ENCODE measurements around the gene ASXL1. TPM values are rescaled to one million over a fixed set of nuclear protein-coding genes. Genes with fewer than 3 reads are reported as not detected.
A peak's percentile ranks its signal among the peaks of the same experiment; 100 is the strongest.

The ASXL1 gene
- total and polyA plus RNA-seq, 10 of the 15 experiments (the other 5 are each of a cell fraction or from before 2014, with no cell fraction given): 11.0 to 87.6 (median 56.8) TPM

GRCh38 chr20:32357869-32358631 is at the start of gene ASXL1 (continued):
- TF ChIP-seq DPF2 (IDR thresholded peaks at IDR 0.05) (peak; percentile 80; the same call in 1 of the 2 replicates), NR2F1 (conservative IDR thresholded peaks at IDR 0.05) (peak; percentile 99), POLR2A (IDR thresholded peaks at IDR 0.05; ENCODE audit: low read depth, low read length) (peak; percentile 79), ZZZ3 (IDR thresholded peaks at IDR 0.05; ENCODE audit: control insufficient read depth, insufficient read length, low read depth) (no peak), BRCA1 (IDR thresholded peaks at IDR 0.05; ENCODE audit: low read depth, low read length) (peak; percentile 98), SMARCA5 (IDR thresholded peaks at IDR 0.05) (peak; percentile 48; the same call in 1 of the 2 replicates), ESRRA (IDR thresholded peaks at IDR 0.05; ENCODE audit: low read length) (peak; percentile 57; the same call in 1 of the 2 replicates), MEF2B (IDR thresholded peaks at IDR 0.05; ENCODE audit: partially characterized antibody, poor library complexity, severe bottlenecking) (peak; percentile 73), ZBTB11 (CRISPR knock-in tag; IDR thresholded peaks at IDR 0.05) (no peak), TCF3 (IDR thresholded peaks at IDR 0.05; ENCODE audit: borderline replicate concordance, insufficient read depth, low read depth, low read length) (no peak; the same call in none of the 2 replicates), PAX8 (IDR thresholded peaks at IDR 0.05) (no peak), LARP7 (IDR thresholded peaks at IDR 0.05) (peak; percentile 41; the same call in 1 of the 2 replicates), SIX5 (IDR thresholded peaks at IDR 0.05; ENCODE audit: low read depth, low read length, severe bottlenecking) (peak; percentile 93), RUNX3 (IDR thresholded peaks at IDR 0.05; ENCODE audit: low read length) (peak; percentile 20; the same call in 1 of the 2 replicates), FOXK2 (IDR thresholded peaks at IDR 0.05) (no peak), KDM1A (IDR thresholded peaks at IDR 0.05; ENCODE audit: borderline replicate concordance) (no peak), ZNF24 (IDR thresholded peaks at IDR 0.05) (no peak), CBFB (IDR thresholded peaks at IDR 0.05; ENCODE audit: low read depth) (peak; percentile 99), ZNF207 (IDR thresholded peaks at IDR 0.05; ENCODE audit: borderline replicate concordance) (peak; percentile 57; the same call in 1 of the 2 replicates)
- TF ChIP-seq, protein P1, sequence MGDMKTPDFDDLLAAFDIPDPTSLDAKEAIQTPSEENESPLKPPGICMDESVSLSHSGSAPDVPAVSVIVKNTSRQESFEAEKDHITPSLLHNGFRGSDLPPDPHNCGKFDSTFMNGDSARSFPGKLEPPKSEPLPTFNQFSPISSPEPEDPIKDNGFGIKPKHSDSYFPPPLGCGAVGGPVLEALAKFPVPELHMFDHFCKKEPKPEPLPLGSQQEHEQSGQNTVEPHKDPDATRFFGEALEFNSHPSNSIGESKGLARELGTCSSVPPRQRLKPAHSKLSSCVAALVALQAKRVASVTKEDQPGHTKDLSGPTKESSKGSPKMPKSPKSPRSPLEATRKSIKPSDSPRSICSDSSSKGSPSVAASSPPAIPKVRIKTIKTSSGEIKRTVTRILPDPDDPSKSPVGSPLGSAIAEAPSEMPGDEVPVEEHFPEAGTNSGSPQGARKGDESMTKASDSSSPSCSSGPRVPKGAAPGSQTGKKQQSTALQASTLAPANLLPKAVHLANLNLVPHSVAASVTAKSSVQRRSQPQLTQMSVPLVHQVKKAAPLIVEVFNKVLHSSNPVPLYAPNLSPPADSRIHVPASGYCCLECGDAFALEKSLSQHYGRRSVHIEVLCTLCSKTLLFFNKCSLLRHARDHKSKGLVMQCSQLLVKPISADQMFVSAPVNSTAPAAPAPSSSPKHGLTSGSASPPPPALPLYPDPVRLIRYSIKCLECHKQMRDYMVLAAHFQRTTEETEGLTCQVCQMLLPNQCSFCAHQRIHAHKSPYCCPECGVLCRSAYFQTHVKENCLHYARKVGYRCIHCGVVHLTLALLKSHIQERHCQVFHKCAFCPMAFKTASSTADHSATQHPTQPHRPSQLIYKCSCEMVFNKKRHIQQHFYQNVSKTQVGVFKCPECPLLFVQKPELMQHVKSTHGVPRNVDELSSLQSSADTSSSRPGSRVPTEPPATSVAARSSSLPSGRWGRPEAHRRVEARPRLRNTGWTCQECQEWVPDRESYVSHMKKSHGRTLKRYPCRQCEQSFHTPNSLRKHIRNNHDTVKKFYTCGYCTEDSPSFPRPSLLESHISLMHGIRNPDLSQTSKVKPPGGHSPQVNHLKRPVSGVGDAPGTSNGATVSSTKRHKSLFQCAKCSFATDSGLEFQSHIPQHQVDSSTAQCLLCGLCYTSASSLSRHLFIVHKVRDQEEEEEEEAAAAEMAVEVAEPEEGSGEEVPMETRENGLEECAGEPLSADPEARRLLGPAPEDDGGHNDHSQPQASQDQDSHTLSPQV (IDR thresholded peaks at IDR 0.05): no peak
- TF ChIP-seq, protein P2, sequence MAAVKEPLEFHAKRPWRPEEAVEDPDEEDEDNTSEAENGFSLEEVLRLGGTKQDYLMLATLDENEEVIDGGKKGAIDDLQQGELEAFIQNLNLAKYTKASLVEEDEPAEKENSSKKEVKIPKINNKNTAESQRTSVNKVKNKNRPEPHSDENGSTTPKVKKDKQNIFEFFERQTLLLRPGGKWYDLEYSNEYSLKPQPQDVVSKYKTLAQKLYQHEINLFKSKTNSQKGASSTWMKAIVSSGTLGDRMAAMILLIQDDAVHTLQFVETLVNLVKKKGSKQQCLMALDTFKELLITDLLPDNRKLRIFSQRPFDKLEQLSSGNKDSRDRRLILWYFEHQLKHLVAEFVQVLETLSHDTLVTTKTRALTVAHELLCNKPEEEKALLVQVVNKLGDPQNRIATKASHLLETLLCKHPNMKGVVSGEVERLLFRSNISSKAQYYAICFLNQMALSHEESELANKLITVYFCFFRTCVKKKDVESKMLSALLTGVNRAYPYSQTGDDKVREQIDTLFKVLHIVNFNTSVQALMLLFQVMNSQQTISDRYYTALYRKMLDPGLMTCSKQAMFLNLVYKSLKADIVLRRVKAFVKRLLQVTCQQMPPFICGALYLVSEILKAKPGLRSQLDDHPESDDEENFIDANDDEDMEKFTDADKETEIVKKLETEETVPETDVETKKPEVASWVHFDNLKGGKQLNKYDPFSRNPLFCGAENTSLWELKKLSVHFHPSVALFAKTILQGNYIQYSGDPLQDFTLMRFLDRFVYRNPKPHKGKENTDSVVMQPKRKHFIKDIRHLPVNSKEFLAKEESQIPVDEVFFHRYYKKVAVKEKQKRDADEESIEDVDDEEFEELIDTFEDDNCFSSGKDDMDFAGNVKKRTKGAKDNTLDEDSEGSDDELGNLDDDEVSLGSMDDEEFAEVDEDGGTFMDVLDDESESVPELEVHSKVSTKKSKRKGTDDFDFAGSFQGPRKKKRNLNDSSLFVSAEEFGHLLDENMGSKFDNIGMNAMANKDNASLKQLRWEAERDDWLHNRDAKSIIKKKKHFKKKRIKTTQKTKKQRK (IDR thresholded peaks at IDR 0.05; ENCODE audit: low read depth, low read length): no peak
